Esophagus squamous epithelium (tissue), 5 donors: ENCODE results near the gene FAM180A. TPM values are rescaled to one million over a fixed set of nuclear protein-coding genes. Genes with fewer than 3 reads are reported as not detected.

Experiments
- DNase-seq: peaks from one replicate; lab custom pipeline; 2025; lab: John Stamatoyannopoulos, UW
- H3K27ac ChIP-seq, 4 donors: fragments of 200-600 bp; sonication (generic); one replicate each; pipeline ENCODE4 v1.5.1; 2016 to 2019; ENCODE audit warnings: mild to moderate bottlenecking in 1 of 4
- H3K27me3 ChIP-seq, 4 donors: fragments of 200-600 bp; sonication (generic); 1 replicate in 3 of 4; 2 replicates in 1 of 4; pipeline versions ENCODE4 v1.5.1 to v1.6.0; 2017 to 2021; ENCODE audit warnings: antibody characterized with exemption in 1 of 4
- H3K36me3 ChIP-seq, 3 donors: fragments of 200-600 bp; sonication (generic); one replicate each; pipeline ENCODE4 v1.5.1; 2016 to 2019
- H3K4me1 ChIP-seq, 3 donors: fragments of 200-600 bp; sonication (generic); one replicate each; pipeline ENCODE4 v1.5.1; 2017 to 2019
- H3K4me3 ChIP-seq, 4 donors: fragments of 200-600 bp; sonication (generic); 1 replicate in 3 of 4; 2 replicates in 1 of 4; pipeline ENCODE4 v1.5.1; 2016 to 2019; ENCODE audit warnings: mild to moderate bottlenecking in 2 of 4, moderate library complexity in 1 of 4
- H3K9me3 ChIP-seq, 3 donors: fragments of 200-600 bp; sonication (generic); one replicate each; pipeline ENCODE4 v1.5.1; 2016 to 2019
- POLR2A ChIP-seq, 4 donors: fragments of 450-650 bp; IDR thresholded peaks; one replicate each; pipeline ENCODE4 v1.6.1; 2017; ENCODE audit warnings: antibody characterized with exemption in 4 of 4, mild to moderate bottlenecking in 4 of 4, moderate library complexity in 3 of 4
- WGBS, 2 donors: methylation state at CpG; one replicate each; pipeline ENCODE4 v1.1.5; 2018; 5-methylcytosine and 5-hydroxymethylcytosine counted together
- intact Hi-C: fragments of 100-400 bp; cut with DNase I; formaldehyde crosslinking; loops from one replicate; pipeline ENCODE4 v1.15.0; 2022
- total RNA-seq, 4 donors: library from RNA; depleted of rRNA; stranded (reverse); fragments of >200 nt; gene quantifications; one replicate each; pipeline ENCODE4 v1.1.0, GENCODE V29; 2016
- TF ChIP-seq, protein P1 (sequence below), 6 experiments: fragments of 450-650 bp in 4 of 6; fragments of 200-600 bp in 2 of 6; sonication (generic) in 2 of 6; IDR thresholded peaks; one replicate each; pipeline ENCODE4 v1.5.1; 2016 to 2019; ENCODE audit warnings: antibody characterized with exemption in 6 of 6, mild to moderate bottlenecking in 4 of 6, moderate library complexity in 4 of 6
- donor health status: DM: yes; HTN: yes; CAD: no.

The FAM180A gene
- 1 to 10 TPM in 1 of 4 donors, under 1 TPM in 3; 0.38 to 5.0 (median 0.60) TPM for total RNA-seq

DNA sequence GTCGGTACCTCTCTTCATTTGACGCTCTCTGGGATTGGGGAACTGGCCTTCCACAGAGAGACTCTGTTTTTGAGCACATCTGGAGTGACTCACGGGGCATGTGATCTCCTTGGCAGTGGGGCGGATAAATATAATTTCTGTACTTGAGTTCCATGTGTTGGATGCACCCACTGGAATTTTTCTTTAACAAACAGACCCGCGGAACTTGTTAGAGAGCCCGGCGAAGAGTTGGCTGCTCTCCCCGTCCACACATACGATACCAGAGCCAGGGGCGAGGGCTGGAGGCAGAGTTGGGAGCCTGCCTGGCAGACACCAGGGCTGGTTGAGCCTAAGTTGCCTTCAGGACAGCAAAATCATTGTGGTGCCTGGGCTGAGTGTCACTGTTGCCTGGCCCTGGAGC lies at the start of gene FAM180A:
Gene FAM180A (minus strand): TSS at position 44 of the 400 bp plus-strand sequence. CDS start 233 bp downstream, outside the sequence.
- 32 to 55% methylated on average over 5 to 8 of the region's 11 CpGs for WGBS, 2 donors
- peak within 1 kb of the TSS; percentile 51 to 78 (median 61) for H3K27ac ChIP-seq
- H3K9me3 ChIP-seq: no peaks in the 10 kb centered on the region
- peak within 1 kb of the TSS in 3 of 4 donors; percentile 26 to 55 (median 36) for H3K4me3 ChIP-seq
- no peaks in the 10 kb centered on the region for H3K27me3 ChIP-seq
- peaks cover 5 to 46% (median 22%) of the 10 kb centered on the region in 3 donors for H3K4me1 ChIP-seq
- intact Hi-C loops: no loop called here
- DNase-seq: no peak
- no peaks in the 10 kb centered on the region for H3K36me3 ChIP-seq
- no peak for TF ChIP-seq POLR2A (IDR thresholded peaks at IDR 0.05)
- TF ChIP-seq, protein P1, sequence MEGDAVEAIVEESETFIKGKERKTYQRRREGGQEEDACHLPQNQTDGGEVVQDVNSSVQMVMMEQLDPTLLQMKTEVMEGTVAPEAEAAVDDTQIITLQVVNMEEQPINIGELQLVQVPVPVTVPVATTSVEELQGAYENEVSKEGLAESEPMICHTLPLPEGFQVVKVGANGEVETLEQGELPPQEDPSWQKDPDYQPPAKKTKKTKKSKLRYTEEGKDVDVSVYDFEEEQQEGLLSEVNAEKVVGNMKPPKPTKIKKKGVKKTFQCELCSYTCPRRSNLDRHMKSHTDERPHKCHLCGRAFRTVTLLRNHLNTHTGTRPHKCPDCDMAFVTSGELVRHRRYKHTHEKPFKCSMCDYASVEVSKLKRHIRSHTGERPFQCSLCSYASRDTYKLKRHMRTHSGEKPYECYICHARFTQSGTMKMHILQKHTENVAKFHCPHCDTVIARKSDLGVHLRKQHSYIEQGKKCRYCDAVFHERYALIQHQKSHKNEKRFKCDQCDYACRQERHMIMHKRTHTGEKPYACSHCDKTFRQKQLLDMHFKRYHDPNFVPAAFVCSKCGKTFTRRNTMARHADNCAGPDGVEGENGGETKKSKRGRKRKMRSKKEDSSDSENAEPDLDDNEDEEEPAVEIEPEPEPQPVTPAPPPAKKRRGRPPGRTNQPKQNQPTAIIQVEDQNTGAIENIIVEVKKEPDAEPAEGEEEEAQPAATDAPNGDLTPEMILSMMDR (IDR thresholded peaks at IDR 0.05): no peak

DNA sequence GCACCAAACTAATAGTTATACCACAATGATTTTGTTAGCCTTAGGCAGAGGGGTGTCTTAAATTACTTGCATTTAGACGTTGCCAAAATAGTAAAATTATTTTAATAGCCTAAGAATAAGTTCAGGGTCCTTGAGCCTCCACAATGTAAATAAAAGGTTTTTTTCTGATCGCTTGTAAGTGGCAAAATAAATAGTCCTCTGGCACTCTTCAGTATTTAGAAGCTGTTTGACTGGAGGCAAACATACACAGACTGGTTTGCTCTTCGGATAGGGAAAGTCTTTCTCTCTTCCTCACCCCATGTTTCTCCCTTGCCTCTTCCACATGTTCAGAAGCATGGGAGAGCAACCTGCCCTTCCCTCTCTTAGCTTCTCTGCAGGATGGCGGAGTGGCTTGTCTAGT lies 49.5 kb upstream of the FAM180A start:
- Histone ChIP-seq H3K4me1 (peaks cover 0 to 42% (median 0%) of the 10 kb centered on the region in 3 donors), H3K4me3 (no peak overlapping the region), H3K36me3 (no peaks in the 10 kb centered on the region), H3K27ac (no peak overlapping the region), H3K9me3 (no peaks in the 10 kb centered on the region), H3K27me3 (peaks cover 0 to 5% (median 0%) of the 10 kb centered on the region in 4 donors)
- no peak for DNase-seq
- intact Hi-C loops: loop anchor here (10.0 kb wide), 1 partner anchor 123 kb away; no protein-coding TSS in a partner anchor
- 40 to 48% methylated on average over 4 of the region's 4 CpGs for WGBS, 2 donors
- TF ChIP-seq, protein P1 (IDR thresholded peaks at IDR 0.05): no peak
- TF ChIP-seq POLR2A (IDR thresholded peaks at IDR 0.05): no peak

DNA sequence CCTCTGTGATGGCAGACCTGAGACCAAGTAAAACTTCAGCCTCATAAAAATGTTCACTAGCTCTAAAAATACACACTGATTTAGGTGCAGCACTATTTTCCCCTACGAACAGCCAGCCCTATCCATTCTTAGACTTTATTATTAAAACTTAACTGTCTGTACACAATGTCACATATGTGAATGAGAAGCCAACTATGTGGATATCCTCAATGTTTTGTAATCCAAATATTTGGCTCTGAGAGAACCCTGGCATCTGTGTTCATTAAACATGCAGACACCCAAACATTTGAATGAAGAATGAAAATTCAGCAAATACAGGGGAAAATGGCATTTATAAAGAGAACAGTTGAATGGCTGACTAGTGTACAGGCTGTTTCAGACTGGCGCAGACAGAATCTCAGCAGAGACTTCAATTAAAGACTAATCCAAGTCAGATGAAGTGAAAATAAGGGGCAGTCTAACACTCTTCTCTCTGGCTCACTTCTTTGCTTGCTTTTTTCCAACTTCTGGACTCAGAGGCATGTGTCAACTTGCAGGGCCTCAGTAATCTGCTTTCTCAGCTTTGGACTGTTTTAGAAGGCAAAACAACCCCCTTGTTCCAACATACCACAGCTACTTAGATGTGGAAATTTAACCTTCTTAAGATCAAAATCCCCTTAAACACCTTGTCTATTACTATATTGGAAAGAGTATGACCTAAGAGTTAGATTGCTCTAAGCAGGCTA lies 47.4 kb upstream of the FAM180A start:
- Histone ChIP-seq H3K9me3 (no peaks in the 10 kb centered on the region), H3K27me3 (peaks cover 0 to 5% (median 0%) of the 10 kb centered on the region in 4 donors), H3K4me1 (peaks cover 0 to 22% (median 0%) of the 10 kb centered on the region in 3 donors), H3K36me3 (no peaks in the 10 kb centered on the region), H3K27ac (peak overlapping the region in 3 of 4 donors; percentile 14 to 40 (median 37)), H3K4me3 (no peak overlapping the region)
- DNase-seq: no peak
- intact Hi-C loops: loop anchor here (10.0 kb wide), 1 partner anchor 121 kb away; no protein-coding TSS in a partner anchor
- no peak for TF ChIP-seq POLR2A (IDR thresholded peaks at IDR 0.05)
- TF ChIP-seq, protein P1 (IDR thresholded peaks at IDR 0.05): no peak
- WGBS, 2 donors: 76 to 80% methylated on average over 2 of the region's 2 CpGs

DNA sequence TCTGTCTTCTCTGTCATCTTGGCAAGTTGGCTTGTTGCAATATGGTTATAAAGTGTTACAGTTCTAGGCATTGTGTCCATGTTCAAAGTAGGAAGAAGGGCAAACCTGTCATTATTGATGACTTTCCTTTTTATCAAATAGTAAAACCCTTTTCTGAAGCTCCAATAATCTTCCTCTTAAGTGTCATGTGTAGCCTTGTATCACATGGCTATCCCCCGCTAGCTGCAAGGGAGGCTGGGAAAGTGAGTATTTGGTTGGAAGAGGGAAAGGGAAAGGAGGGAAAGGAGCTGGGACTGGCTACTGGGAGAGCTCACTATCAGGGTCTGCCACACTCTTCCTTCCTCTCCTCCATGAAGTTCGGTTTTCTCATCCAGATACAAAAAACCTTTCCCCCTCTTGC lies 45.2 kb upstream of the FAM180A start:
- 84 to 97% methylated on average over 2 of the region's 2 CpGs for WGBS, 2 donors
- TF ChIP-seq, protein P1 (IDR thresholded peaks at IDR 0.05): no peak
- TF ChIP-seq POLR2A (IDR thresholded peaks at IDR 0.05): no peak
- no peaks in the 10 kb centered on the region for H3K27me3 ChIP-seq
- no peak overlapping the region for H3K4me3 ChIP-seq
- H3K27ac ChIP-seq: no peak overlapping the region
- intact Hi-C loops: loop anchor here (10.0 kb wide), 1 partner anchor 119 kb away; no protein-coding TSS in a partner anchor
- H3K36me3 ChIP-seq: no peaks in the 10 kb centered on the region
- no peak for DNase-seq
- peaks cover 0 to 17% (median 0%) of the 10 kb centered on the region in 3 donors for H3K4me1 ChIP-seq
- no peaks in the 10 kb centered on the region for H3K9me3 ChIP-seq

DNA sequence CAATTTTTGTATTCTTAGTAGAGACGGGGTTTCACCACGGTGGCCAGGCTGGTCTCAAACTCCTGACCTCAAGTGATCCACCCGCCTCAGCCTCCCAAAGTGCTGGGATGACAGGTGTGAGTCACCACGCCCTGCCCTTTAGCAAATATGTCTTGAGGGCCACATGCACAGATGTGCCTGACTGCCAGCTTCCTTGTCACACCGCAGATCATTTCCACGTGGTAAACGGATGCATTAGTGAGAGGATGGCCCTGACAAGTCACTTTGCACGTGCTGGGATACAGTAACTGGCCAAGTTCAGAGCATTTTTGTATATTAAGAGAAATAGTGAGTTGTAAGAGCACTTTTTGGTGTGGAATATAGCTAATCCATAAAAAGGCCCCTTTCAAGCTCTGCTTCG lies 44.3 kb upstream of the FAM180A start:
- intact Hi-C loops: loop anchor here (10.0 kb wide), 1 partner anchor 118 kb away; no protein-coding TSS in a partner anchor
- no peaks in the 10 kb centered on the region for H3K9me3 ChIP-seq
- no peak for DNase-seq
- H3K27me3 ChIP-seq: no peaks in the 10 kb centered on the region
- no peak for TF ChIP-seq POLR2A (IDR thresholded peaks at IDR 0.05)
- TF ChIP-seq, protein P1 (IDR thresholded peaks at IDR 0.05): no peak
- WGBS, 2 donors: 62 to 77% methylated on average over 4 to 6 of the region's 9 CpGs
- H3K4me1 ChIP-seq: peaks cover 0 to 17% (median 0%) of the 10 kb centered on the region in 3 donors
- no peak overlapping the region for H3K4me3 ChIP-seq
- H3K27ac ChIP-seq: no peak overlapping the region
- H3K36me3 ChIP-seq: no peaks in the 10 kb centered on the region
